GM18909 (cell line): Measurements from ENCODE around the gene GNB1.

ENCODE experiments used
- ATAC-seq: cut with Tn5 transposase; IDR thresholded peaks from one replicate; pipeline ENCODE4 v1.9.1; 2021; ENCODE audit warnings: mild to moderate bottlenecking; ENCODE audit not compliant: unreplicated experiment, poor library complexity

GNB1 gene

GRCh38 chr1:1832820-1833219, 58.1 kb downstream of the GNB1 start:
- ATAC-seq = no peak

DNA sequence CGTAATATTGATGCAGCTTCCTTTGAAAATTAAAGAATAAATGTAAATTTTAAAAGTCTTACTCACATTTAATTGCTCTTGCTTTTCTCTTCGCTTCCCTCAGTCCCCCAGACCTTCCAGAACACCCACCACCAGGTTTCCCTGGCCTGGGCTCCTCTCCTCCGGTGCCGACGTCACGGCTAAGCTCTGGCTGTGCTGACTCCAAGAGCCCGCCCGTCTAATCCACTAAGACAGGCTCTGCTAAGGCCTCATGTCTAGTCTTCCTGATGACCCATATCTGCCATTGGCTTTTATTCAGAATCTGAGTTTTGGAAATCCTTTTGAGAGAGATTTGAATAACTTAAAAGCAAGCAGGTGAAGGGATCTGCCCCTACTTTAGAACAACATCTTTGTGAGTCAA, 58.7 kb downstream of the GNB1 start:
- ATAC-seq = no peak

DNA sequence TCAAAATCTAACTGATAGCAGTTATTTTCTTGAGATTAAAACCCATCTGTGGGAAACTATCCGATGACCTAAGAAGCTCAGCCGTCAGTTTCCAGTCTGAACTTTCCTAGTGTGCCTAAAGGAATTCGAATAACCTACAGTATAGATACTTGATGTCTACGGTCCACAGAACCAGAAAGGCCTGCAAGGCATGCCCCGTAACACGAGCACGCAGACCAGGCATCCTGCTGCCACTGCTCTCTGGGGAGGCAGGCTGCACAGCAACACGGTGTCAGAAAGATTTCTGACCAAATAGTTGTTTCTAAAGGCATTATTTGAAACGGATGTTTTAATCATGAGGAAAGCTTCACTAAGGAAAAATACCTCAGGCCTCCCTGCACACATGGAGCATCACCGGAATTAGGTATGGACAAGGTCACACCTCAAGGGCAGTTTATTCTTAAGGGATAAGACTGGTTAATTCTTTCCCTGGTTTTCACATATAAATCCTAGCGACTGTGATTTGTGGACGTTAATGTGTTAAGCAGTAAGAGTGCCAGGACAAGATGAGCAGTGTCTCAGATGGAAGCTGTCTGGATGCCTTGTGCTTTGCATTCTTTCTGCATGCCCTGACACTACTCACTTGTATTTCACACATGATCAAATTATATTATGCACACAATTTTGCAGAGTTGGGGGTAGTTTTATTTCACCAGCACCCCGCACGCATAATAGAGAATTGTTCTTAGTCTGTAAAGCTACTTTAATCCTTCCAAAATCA, 63.6 kb downstream of the GNB1 start:
- ATAC-seq = no peak

DNA sequence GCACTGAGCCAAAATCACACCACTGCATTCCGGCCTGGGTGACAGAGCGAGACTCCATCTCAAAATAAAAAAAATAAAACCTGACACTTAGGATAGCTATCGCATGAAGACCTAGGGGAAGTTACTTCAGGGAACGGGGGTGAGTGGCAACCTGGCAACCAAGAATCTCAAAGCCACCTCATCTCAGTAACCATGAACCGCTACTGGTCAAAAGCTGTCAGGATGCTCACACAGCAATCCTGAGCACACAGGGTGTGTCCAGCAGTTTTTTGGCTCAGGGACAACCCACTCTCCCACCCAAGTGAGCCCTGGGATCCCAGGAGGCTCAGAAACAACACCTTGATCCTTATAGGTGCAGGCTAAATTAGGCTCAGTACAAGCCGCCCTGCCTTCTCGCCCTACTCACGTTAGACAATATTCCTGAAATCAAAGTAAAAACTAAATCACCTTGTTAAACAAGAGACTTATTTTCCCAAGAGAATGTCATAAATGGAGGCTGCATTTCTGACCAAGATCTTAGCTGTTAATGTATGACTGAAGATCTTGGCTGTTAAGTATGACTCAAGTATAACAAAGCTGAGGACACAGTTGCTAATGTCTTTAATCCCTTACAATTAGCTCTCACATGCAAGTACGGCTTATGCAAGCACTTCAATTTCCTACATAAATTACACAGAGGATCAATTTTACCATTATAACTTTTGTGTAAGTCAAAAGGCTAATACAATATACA, 64.4 kb downstream of the GNB1 start:
- ATAC-seq = no peak

- ATAC-seq = no peak
Measured at GRCh38 chr1:1825217-1825616, 65.7 kb downstream of the GNB1 start.

- no peak for ATAC-seq
Measured at GRCh38 chr1:1819762-1820161, 71.1 kb downstream of the GNB1 start.

DNA sequence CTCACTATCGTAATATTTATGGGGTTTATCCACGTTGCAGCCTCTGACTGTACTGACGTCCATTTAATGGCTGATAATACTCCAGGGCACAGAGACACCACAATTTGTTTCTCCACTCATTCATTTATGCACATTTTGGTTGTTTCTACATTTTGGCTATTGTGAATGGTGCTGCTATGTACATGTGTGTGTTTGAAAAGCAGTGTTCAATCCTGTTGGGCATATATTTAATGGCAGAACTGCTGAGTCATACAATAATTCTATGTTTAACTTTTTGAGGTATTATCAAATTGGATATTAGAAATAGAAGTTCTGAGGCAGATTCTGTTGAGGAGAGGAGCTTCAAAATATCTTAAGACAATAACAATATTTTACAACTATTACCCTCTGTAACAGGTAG, 73.7 kb downstream of the GNB1 start:
- ATAC-seq = no peak

- ATAC-seq = no peak
Measured at GRCh38 chr1:1815606-1816281, 75.1 kb downstream of the GNB1 start.

GRCh38 chr1:1809489-1809888, 81.4 kb downstream of the GNB1 start:
- no peak for ATAC-seq

GRCh38 chr1:1808206-1808605, 82.7 kb downstream of the GNB1 start:
- ATAC-seq = no peak

GRCh38 chr1:1806890-1807289, 84.0 kb downstream of the GNB1 start:
- ATAC-seq = no peak

DNA sequence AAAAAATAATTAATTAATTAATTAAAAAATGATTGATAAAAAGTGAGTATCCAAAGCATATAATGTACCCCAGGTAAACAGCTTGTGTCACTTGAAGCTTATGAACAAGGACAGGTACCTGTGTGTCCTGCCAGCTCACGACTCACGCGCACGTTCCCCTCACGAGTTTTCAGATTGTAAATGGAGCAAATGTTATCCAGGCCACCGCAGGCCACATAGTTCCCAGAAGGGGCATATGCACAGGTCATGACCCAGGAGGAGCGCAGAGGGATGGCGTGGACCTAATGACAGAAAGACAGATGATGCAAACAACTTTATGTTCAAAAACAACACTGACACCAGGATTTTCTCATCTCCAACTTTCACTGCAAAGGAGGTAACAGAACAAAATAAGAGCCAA, 86.6 kb downstream of the GNB1 start:
- ATAC-seq = no peak

DNA sequence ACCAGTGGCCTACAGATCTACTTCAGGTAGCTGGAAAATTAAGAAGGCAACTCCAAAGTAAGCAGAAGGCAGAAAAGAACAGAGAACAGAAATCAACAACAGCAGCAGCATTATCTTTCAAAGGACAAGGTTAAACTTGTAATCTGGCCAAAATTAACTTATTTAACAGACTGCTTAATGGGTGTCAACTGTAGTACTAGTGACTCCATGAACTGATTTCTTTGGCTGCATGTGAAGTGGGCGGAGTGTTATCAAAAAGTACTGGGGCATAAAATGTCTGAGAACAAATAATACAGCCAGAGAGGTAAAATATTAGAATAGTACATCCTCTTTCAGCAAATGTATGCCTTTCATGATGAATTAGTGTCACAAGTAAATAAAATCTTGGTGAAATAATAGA, 88.0 kb downstream of the GNB1 start:
- no peak for ATAC-seq

DNA sequence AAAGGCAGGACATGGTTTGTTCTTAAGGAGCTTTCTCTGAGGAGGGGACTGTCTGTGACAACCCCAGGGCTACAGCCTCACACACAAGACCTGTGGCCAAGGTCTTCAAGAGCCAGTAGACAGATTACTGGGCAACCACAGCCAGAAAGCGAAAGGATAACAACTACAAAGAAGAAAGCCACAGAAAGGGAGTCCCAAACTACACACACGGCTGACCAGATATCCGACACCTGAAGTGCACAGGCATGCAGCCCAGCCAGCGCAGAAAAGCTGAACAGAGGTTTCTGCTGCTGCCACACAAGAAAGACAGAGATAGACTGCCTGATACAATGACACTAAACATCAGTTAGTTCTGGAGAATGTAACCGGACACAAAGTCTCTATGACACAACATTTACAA, 91.2 kb downstream of the GNB1 start:
- no peak for ATAC-seq

DNA sequence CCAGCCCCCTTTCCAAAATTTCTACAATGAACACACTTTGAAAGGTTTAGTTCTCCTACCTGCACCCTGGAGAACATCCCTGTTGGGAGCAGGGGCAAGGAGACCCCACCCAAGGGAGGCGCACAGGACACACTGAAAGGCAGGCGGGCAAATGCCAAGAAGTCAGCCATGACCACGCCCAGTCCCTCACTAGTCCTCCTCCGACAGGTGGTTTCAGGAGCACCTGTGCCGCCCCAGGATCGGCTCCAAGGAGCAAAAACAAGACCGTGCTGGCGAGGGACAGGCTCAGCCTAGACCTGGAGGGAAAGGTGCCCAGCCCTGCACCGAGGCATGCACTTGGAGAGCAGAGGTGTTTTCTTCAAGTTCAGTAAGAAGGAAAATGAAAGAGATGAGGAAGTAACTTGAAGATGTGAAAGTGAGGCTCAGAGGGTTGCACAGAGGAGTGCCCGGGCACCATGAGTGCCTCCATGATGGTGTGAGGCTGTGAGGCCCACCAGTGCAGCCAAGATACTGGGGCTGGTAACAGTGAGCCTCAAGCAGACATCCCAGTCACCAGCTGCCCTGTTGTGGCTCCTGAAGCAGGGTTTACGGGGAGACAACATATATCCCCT, 93.1 kb downstream of the GNB1 start:
- ATAC-seq = no peak

- no peak for ATAC-seq
Measured at GRCh38 chr1:1796466-1796865, 94.4 kb downstream of the GNB1 start.

GRCh38 chr1:1794999-1795398, 95.9 kb downstream of the GNB1 start:
- ATAC-seq = no peak

DNA sequence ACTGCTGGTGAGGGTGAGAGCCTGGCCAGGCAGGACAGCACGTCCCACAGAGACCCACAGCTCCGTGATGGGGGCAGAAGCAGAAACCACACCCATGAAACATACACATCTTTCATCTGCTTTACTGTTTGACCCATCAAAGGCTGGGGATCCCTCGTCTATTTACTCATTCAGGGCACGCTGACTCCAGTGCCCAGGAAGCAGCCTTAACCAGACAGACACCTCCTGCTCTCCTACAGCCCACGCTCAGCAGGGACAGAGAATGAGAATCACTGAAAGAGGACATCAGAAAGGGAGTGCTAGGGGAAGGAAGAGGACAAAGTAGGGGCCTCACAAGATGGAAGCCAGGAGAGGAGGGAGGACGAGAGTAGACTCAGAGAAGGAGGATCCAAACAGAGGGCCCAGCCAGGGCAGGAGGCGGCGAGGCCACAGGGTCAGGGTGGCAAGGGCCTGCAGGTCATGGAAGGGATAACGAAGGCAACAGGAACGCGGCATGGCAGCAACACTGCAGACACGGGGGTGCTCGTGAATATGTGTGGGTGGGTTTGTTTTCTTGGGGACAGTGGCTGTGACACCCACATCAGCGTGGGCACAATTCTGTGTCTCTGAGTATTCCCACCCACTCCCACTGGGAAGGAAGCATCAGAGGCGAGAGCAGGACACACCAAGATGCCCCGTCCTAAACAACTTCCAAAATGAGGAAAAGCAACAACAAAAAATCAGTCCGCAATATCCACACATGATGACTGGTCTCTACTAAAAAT, 97.2 kb downstream of the GNB1 start:
- ATAC-seq = no peak

DNA sequence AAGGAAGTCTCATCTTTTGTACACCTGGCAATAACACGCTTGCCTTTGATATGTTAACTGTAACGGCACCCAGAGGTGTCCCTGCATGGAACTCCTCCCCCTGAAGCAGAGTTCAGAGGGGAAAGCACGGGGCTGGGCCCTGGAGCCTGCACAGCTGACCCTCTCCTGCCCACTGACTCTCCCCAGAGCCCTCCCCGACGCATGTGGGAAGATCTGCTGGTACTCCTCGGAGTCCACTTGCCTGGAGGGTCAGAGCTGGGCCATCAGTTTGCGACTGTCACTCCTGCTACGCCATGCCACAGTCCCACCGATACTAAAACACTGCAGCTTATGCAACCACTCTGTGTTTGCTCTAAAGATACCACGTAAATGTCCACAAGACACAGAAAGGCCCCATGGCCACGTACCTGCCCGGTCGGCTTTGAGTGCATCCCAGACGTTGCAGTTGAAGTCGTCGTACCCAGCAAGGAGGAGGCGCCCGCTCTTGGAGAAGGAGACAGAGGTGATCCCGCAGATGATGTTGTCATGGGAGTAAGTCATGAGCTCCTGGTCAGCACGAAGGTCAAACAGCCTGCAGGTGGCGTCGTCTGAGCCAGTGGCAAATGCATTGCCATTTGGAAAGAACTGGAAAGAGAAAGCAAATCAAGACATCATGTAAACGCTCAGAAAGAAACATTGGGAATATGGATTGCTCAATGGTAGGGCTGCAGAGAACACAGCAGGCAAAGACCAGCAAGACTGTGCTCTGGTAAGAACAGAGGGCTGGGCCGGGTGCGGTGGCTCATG, 102.0 kb downstream of the GNB1 start:
- no peak for ATAC-seq

DNA sequence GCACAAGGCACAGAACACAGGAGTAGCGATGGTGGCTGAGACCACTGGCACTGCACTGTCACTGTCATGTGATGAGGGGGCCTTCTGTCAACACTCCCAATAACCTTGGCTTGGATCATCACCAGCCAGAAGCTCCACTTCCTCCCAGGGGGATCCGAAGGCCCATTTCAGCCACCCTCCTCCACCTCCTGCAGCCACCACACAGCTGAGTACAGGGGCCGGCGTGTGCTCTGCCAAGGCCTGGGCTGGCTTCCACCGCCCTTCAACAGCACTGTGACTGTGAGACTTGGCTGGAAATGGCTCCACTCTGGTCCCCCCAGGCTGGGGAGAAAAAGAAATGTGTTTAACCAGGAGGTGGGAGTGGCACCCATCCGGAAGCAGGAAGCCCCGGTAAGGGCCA, 102.8 kb downstream of the GNB1 start:
- no peak for ATAC-seq
